ENCODE results near the gene DYRK1A. TPM values are rescaled to one million over a fixed set of nuclear protein-coding genes. Genes with fewer than 3 reads are reported as not detected.

DYRK1A gene
- total RNA-seq, 1 experiment from 2014 or later = 28.2 TPM

GRCh38 chr21:37446552-37446951 is 80.0 kb downstream of the DYRK1A start:
- H3K27me3 ChIP-seq = no peaks in the 10 kb centered on the region
- peaks cover 3% of the 10 kb centered on the region; the same call in 1 of the 2 replicates for H3K36me3 ChIP-seq
- DNase-seq = no peak
- no peaks in the 10 kb centered on the region; the same call in 1 of the 2 replicates for H3K9me3 ChIP-seq
- H3K4me3 ChIP-seq = no peak overlapping the region

DNA sequence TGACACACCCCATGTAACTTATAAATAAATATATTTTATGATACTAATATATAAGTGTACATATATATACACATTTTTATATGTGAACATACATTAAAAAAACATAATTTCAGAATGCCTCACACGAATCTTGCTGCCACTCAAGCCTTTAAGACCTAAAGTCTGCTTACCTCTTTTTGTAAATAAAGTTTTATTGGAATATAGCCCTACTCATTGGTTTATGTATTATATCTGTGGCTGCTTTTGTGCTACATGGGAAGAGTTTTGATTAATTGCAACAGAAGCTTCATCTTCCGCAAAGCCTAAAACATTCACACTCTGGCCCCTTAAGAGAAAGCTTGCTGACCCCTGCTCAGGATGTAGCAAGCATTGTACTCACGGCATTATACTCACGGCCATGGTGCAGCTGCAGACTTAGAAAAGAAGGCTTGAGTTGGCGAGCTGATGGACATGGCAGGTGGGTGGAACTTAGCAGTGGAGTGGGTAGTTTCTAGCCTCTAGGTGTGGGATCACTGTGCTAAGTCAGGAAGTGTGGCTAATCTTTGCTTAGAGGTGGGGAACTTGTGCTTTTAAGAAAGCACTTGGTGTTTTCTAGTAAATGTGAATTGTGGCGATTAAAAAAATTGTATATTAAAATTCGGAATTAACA is 80.8 kb downstream of the DYRK1A start:
- H3K27me3 ChIP-seq = no peaks in the 10 kb centered on the region
- H3K36me3 ChIP-seq = peaks cover 3% of the 10 kb centered on the region; the same call in 1 of the 2 replicates
- no peak overlapping the region for H3K4me3 ChIP-seq
- H3K9me3 ChIP-seq = no peaks in the 10 kb centered on the region
- no peak for DNase-seq

- DNase-seq = no peak
- no peaks in the 10 kb centered on the region for H3K9me3 ChIP-seq
- H3K4me3 ChIP-seq = no peak overlapping the region
- H3K36me3 ChIP-seq = peaks cover 3% of the 10 kb centered on the region; the same call in 1 of the 2 replicates
- H3K27me3 ChIP-seq = no peaks in the 10 kb centered on the region
These were observed 82.8 kb downstream of the DYRK1A start for GRCh38 chr21:37449302-37449937.

GRCh38 chr21:37450445-37450941 is 83.9 kb downstream of the DYRK1A start:
- Histone ChIP-seq H3K27me3 (no peaks in the 10 kb centered on the region), H3K9me3 (no peaks in the 10 kb centered on the region)

GRCh38 chr21:37451446-37451845 is 84.9 kb downstream of the DYRK1A start:
- Histone ChIP-seq H3K36me3 (peaks cover 3% of the 10 kb centered on the region), H3K4me3 (no peak overlapping the region), H3K27me3 (no peaks in the 10 kb centered on the region), H3K9me3 (no peaks in the 10 kb centered on the region)
- no peak for DNase-seq

More at GRCh38 chr21:37450445-37450941, 83.9 kb downstream of the DYRK1A start:
- peaks cover 3% of the 10 kb centered on the region for H3K36me3 ChIP-seq
- DNase-seq = peak; percentile 20
- no peak overlapping the region for H3K4me3 ChIP-seq

DNA sequence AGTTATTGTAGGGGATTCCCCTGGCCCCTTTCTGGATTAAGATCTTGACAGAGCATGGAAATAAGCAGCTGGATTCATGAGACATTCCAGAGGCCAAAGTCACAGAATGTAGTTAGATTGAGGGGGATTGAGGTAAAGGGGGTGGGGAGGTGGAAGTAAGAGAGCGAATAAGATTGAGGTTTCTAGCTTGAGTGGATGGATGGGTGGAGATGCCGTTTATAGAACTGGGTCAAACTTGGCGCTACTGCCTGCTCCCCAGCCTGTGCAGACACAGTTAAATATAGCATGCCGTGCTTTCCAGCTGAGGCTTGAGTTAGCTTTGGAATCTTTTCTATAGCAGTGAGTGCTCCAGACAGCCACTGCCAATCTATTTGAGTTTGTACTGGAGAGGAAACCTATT is 85.7 kb downstream of the DYRK1A start:
- Histone ChIP-seq H3K9me3 (no peaks in the 10 kb centered on the region), H3K27me3 (no peaks in the 10 kb centered on the region), H3K4me3 (no peak overlapping the region), H3K36me3 (peaks cover 3% of the 10 kb centered on the region)
- peak; percentile 75 for DNase-seq

DNA sequence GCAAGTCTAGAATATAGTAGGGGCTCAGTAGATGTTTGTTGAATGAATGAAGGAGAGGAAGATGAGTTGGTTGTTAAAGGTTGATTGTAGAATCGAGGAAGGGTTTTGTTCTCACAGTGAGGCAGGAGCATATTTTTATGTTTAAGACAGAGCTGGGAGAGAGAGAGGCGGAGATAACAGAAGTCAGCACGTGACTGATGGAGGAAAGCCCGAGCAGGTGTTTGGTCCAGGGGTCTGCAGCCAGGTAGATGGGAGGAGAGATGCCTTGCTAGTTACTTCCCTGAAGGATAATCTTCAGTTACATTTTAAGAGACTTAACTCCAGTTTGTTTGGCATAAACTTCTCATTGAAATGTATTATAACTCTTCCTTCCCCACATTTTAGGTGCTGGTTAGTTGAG is 86.8 kb downstream of the DYRK1A start:
- DNase-seq = no peak

GRCh38 chr21:37454869-37455503 is 88.4 kb downstream of the DYRK1A start:
- DNase-seq = no peak
- peaks cover 2% of the 10 kb centered on the region for H3K36me3 ChIP-seq
- H3K27me3 ChIP-seq = no peaks in the 10 kb centered on the region
- H3K4me3 ChIP-seq = no peak overlapping the region
- H3K9me3 ChIP-seq = no peaks in the 10 kb centered on the region

More for the DNA sequence above, 86.8 kb downstream of the DYRK1A start:
- H3K9me3 ChIP-seq = no peaks in the 10 kb centered on the region
- H3K27me3 ChIP-seq = no peaks in the 10 kb centered on the region
- peaks cover 3% of the 10 kb centered on the region for H3K36me3 ChIP-seq
- H3K4me3 ChIP-seq = no peak overlapping the region

DNA sequence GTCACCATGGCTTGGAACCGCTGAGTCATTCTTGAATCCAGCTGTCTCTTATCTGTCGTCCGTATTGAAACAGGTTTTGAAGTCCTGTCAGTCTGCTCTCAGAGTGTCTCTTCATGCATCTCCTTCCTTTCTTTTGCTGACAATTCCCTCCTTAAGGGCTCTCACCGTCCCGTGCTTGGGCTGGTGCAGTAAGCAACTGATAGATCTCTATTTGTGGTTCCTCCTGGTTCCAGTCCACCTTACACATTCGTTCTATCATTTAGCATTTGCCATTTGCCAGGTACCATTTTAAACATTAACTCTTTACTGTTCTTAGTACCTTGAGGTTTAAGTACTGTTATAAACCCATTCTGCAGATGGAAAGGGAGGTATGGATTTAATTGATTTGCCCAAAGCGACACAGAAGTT is 88.9 kb downstream of the DYRK1A start:
- H3K36me3 ChIP-seq = no peaks in the 10 kb centered on the region; the same call in 1 of the 2 replicates
- no peak for DNase-seq
- no peak overlapping the region for H3K4me3 ChIP-seq
- no peaks in the 10 kb centered on the region for H3K9me3 ChIP-seq
- H3K27me3 ChIP-seq = no peaks in the 10 kb centered on the region

GRCh38 chr21:37458669-37459276 is 92.2 kb downstream of the DYRK1A start:
- H3K9me3 ChIP-seq = no peaks in the 10 kb centered on the region
- DNase-seq = no peak
- H3K27me3 ChIP-seq = no peaks in the 10 kb centered on the region
- H3K4me3 ChIP-seq = no peak overlapping the region
- no peaks in the 10 kb centered on the region; the same call in 1 of the 2 replicates for H3K36me3 ChIP-seq

DNA sequence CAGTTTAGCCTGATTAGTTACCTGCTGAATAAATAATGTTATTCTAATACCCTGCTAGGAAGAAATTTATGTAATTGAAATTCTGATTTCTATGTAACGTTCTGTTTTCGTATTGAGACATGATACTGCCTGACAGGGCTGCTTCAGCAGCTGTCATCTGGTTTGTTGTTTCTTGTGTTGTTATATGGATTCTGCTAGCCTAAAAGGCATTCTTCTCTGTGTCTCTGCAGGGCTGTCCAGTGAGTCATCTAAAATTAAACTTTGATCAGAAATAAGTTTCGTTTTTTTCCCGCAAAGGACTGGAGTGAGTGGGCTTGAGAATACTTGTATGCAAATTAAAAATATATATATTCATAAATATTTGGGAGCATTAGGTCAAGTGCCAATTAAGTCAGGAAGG is 93.0 kb downstream of the DYRK1A start:
- Histone ChIP-seq H3K36me3 (no peaks in the 10 kb centered on the region; the same call in 1 of the 2 replicates), H3K4me3 (no peak overlapping the region), H3K27me3 (no peaks in the 10 kb centered on the region), H3K9me3 (no peaks in the 10 kb centered on the region)
- DNase-seq = no peak

GRCh38 chr21:37460196-37460595 is 93.6 kb downstream of the DYRK1A start:
- H3K27me3 ChIP-seq = no peaks in the 10 kb centered on the region
- no peaks in the 10 kb centered on the region for H3K9me3 ChIP-seq
- H3K4me3 ChIP-seq = no peak overlapping the region
- no peak for DNase-seq
- no peaks in the 10 kb centered on the region; the same call in 1 of the 2 replicates for H3K36me3 ChIP-seq

DNA sequence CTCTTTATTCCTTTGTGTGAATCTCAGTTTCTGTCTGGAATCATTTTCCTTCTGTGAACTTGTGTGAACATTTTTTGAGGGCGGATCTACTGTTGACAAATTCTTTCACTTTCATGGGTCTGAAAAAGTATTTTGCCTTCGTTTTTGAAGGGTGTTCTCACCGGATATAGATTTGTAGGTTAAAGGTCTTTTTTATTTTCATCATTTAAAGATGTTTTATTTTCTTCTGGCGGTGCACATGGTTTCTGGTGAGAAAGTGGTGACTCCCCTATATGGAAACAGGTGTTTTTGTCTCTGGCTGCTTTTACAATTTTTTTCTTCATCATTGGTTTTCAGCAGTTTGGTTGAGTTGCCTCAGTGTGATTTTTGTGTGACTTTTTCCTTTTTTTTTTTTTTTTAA is 94.9 kb downstream of the DYRK1A start:
- Histone ChIP-seq H3K9me3 (no peaks in the 10 kb centered on the region), H3K4me3 (no peak overlapping the region), H3K27me3 (no peaks in the 10 kb centered on the region), H3K36me3 (no peaks in the 10 kb centered on the region; the same call in 1 of the 2 replicates)
- no peak for DNase-seq

DNA sequence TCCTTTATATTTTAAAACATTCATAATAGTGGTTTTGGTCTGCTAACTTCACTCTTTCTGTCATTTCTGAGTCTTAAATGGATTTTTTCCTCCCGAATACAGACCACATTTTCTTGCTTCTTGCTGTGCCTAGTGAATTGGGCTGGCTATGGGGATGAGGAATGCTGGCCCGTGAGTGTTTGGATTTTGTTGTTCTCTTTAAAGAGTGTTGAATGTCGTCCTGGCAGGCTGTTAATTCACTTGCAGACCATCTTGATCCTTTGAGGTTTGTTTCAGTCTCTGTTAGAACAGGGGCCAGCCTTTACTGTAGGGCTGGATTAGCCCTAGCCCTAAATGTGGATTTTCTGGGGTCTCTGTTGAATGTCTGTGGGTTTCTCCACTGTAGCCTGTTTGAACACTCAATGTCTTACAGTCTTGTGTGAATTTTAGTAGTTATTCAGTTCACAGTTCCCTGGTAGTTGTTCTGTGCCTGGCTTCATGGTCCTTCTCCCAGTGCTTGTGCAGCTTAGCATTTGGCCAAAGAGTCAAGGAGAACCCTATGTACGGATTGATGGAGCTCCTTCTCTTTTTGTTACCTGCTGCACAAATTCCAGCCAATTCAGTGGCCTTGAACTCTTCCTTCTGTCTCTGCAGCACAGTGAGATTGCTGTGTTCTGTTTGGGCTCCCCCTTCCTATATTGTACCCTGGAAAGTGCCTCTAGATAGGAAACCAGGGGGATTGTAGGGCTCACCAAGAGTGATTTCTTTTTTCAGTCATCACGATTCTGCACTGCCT is 95.7 kb downstream of the DYRK1A start:
- no peak for DNase-seq
- Histone ChIP-seq H3K36me3 (no peaks in the 10 kb centered on the region; the same call in 1 of the 2 replicates), H3K27me3 (no peaks in the 10 kb centered on the region), H3K9me3 (no peaks in the 10 kb centered on the region), H3K4me3 (no peak overlapping the region)

GRCh38 chr21:37463083-37463801 is 96.7 kb downstream of the DYRK1A start:
- peak; percentile 24 for DNase-seq
- peak overlapping the region; percentile 31 for H3K4me3 ChIP-seq
- no peaks in the 10 kb centered on the region for H3K27me3 ChIP-seq
- no peaks in the 10 kb centered on the region; the same call in 1 of the 2 replicates for H3K36me3 ChIP-seq
- no peaks in the 10 kb centered on the region for H3K9me3 ChIP-seq

DNA sequence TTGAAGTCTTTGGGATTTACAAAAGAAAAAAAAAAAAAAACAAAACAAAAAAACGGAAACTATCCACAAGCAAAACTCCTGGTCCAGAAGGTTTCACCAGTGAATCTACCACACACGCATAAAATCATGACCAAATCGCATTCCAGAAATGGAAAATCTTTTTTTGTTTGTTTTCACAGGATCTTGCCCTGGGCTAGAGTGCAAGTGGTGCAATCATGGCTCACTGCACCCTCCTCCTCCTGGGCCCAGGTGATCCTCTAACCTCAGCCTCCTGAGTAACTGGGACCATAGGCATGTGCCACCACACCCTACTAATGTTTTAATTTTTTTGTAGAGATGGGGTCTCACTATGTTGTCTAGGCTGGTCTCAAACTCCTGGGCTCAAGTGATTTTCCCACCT is 100.5 kb downstream of the DYRK1A start:
- H3K4me3 ChIP-seq = no peak overlapping the region
- H3K36me3 ChIP-seq = no peaks in the 10 kb centered on the region; the same call in 1 of the 2 replicates
- DNase-seq = no peak
- no peaks in the 10 kb centered on the region for H3K27me3 ChIP-seq
- H3K9me3 ChIP-seq = no peaks in the 10 kb centered on the region

Measured in MG63 (cell line).